GM21381 (cell line): ENCODE results near the gene ARMC9.
A peak's percentile ranks its signal among the peaks of the same experiment; 100 is the strongest.

Experiments
- ATAC-seq: cut with Tn5 transposase; IDR thresholded peaks from one replicate; pipeline ENCODE4 v1.9.1; 2021; ENCODE audit warnings: mild to moderate bottlenecking, moderate library complexity; ENCODE audit not compliant: unreplicated experiment

ARMC9 gene

DNA sequence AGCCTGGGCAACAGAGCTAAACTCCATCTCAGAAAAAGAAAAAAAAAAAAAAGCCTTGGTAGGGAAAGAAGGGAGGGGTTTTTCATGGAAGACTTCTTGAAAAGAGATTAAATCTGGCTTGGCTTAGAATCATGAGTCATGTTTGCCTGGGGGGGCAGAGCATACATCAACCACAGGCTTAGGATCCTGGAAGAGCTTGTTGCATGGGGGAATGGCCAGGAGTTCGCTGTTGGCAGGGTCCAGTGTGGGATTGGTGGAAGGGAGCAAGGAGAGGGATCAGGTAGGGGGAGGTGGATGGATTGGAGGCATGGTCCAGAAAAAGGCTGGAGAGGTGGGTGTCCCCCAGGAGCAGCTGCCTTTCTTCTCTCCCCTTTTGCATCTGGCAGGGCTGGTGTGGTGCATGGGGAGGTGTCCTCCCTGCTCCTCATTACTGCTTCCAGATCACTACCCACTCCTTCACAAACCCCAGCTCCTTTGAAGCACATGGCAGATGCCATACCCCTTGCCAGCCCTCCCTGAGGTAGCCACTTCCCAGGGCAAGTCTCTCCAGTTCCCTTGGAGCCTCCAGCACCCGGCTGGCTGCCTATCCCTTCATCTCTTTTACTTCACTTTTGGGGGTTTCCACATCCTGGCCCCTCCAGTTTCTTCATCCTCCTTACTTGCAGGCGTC is 2.5 kb downstream of the ARMC9 start:
- no peak for ATAC-seq

DNA sequence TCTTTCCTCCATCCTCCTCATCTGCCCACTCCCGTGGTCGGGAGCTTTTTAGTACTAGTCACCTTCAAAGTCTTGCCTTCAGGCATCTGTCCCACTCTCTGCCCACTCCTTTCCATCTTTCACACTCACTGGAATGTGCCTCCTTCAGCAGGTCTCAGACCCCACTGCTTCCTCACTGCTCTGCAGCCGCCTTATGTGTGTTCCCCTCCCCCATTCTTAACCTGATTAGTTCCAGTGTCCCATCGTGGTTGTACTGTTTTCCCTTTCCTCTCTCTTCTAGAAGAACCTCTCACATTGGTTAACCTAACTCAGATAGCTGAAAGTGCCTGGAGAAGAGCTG is 3.0 kb downstream of the ARMC9 start:
- no peak for ATAC-seq

DNA sequence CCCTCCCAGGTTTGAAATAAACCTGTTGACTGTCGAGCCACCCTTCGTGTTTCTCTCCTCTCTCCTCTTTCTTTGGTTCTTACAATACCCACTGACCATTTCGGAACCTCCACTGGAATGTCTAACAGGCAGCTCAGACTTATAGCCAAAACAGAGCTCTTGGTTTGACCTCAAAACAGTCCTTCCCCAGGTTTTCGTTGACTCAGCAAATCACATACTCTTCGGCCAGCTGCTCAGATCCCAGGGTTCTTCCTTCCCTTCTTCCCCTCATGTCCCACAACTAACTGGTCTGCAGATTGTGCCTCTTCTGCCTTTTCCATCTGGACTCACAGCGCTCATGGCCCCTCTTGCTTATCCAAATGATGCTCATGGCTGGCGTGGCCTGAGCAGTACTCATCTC is 4.7 kb downstream of the ARMC9 start:
- ATAC-seq = no peak

GRCh38 chr2:231204146-231204545 is 5.7 kb downstream of the ARMC9 start:
- ATAC-seq = no peak

GRCh38 chr2:231204581-231204980 is 6.2 kb downstream of the ARMC9 start:
- no peak for ATAC-seq

DNA sequence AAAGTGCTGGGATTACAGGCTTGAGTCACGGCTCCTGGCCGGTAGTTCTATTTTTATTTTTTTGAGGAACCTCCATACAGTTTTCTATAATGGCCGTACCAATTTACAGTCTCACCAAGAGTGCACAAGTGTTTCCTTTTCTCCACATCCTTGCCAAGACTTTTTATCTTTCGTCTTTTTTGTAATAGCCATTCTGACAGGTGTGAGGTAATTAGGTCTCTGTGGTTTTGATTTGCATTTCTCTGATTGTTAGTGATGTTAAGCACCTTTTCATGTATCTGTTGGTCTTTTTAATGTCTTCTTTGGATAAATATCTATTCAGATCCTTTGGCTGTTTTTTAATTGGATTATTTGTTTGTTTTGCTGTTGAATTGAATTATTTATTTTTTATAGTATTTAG is 9.3 kb downstream of the ARMC9 start:
- no peak for ATAC-seq

GRCh38 chr2:231210782-231211181 is 12.4 kb downstream of the ARMC9 start:
- ATAC-seq = no peak

DNA sequence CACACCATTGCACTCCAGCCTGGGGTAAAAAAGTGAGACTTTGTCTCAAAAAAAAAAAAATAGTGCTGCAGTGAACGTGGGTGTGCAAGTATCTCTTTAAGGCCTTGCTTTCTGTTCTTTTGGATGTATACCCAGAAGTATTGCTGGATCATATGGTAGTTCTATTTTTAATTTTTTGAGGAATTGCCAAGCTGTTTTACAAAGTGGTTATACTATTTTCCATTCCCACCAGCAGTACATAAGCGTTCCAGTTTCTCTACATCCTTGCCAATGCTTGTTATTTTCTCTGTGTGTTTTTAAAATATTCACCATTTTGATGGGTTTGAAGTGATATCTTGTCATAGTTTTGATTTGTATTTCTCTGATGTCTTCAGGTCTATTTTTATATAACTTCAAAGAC is 13.1 kb downstream of the ARMC9 start:
- ATAC-seq = no peak

DNA sequence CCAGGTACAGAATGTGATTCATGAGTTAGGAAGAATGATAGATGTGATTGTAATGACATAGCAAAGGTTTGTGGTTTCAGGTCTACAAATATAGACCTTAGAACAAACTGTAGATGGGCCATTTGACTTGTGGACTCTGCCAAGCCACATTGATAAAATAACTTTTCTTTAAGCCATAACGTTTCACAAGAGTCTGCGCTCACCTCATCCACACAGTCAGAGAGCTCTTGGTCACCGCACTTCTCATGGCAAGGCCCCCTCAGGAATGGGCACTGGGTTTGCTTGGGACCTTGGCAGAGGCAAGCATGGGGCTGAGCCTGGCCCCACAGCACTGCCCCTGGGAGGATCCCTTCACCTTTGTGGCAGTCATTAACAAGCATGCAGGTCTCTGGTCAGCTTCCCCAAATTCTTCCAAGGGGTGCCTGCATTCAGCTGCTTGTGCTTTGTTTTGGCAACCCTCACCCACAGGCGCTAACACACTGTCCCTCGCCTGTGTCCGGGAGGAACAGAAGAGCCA is 14.0 kb downstream of the ARMC9 start:
- ATAC-seq = no peak

GRCh38 chr2:231213931-231214642 is 15.7 kb downstream of the ARMC9 start:
- ATAC-seq = no peak

DNA sequence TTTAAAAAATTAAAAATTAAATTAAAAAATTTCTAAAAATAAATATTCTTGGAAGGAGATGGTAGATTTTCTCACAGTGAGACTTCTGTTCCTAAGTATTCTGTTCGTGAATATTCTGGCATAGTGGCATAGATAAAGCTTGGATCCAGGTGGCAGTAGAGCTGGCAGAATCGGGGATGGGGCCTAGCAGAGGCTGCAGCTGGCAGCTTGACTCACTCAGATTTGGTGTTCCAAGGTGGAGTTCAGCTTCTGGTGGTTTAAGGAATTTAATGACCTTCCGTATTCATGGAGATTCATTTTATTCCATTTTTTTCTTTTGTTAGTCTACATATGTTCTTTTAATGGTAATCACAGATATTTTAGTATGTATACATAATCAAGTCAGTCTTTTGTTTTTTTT is 19.9 kb downstream of the ARMC9 start:
- ATAC-seq = no peak

GRCh38 chr2:231219289-231219688 is 20.9 kb downstream of the ARMC9 start:
- ATAC-seq = no peak

- no peak for ATAC-seq
These were observed 23.3 kb downstream of the ARMC9 start for GRCh38 chr2:231221761-231222160.

DNA sequence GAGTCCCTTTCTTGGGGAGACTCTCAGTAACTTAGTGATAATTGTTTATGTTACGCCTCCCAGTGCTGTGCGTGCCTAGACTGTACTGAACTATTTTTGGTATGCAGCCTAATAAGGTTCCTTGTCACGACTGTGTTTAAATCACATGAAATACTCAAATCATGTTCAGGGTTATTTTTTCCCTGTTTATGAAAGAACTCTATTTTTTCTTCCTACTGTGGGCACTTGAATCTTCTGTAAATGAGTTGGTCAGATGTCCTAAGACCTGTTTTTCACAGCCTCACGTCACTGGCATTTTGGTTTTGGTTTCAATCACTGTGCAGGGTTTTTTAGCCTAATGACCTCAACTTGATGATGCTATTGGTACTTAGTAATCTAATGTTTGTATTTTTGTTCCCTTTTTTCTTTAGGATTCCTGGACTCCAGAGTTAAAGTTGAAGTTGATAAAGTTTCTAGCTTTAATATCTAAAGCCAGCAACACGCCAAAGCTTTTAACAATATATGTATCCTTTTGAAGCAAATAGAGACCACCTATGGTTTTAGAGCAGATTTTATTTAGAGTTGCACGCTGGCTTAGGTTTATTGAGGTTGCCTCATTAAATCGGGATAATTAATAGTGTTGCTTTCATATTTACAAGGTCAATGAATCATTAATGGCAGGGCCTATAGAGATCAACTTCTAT is 24.0 kb downstream of the ARMC9 start:
- peak; percentile 70 for ATAC-seq

- ATAC-seq = no peak
These were observed 24.6 kb downstream of the ARMC9 start for GRCh38 chr2:231223001-231223375.

DNA sequence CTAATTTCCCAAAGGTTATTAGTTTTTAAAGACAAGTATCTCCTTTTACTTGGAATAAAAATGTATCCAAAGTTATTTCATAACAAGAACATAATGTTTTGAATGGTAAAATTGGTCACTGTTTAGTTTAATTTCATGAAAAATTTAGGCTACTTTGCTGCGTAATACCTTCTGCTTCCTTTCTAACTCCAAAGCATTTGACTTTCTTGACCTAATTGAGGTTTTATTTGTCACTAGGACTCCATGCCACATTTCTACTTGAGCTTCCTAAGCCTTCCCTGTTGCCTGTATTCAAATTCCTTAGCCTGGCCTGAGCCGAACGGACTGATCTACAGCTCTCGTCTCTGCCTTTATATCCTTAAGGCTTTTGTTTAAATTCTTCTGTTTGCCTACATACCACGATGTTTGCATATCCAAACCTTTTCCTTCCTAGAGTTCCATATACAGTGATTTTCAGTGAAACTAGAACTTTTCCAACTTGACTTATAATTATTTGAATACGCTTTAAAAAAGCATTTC is 25.1 kb downstream of the ARMC9 start:
- ATAC-seq = no peak

- ATAC-seq = peak; percentile 62
These were observed 29.1 kb downstream of the ARMC9 start for GRCh38 chr2:231227310-231228162.

GRCh38 chr2:231228223-231228622 is 29.8 kb downstream of the ARMC9 start:
- ATAC-seq = peak; percentile 77

GRCh38 chr2:231228974-231229529 is 30.6 kb downstream of the ARMC9 start:
- ATAC-seq = no peak

GRCh38 chr2:231235217-231235616 is 36.8 kb downstream of the ARMC9 start:
- no peak for ATAC-seq

GRCh38 chr2:231238689-231239088 is 40.3 kb downstream of the ARMC9 start:
- no peak for ATAC-seq
